ENCODE measurements around the gene ITGA3. TPM values are rescaled to one million over a fixed set of nuclear protein-coding genes. Genes with fewer than 3 reads are reported as not detected.
A peak's percentile ranks its signal among the peaks of the same experiment; 100 is the strongest.

Gene ITGA3
- polyA plus RNA-seq, 1 of the 3 experiments (the other 2 are of a cell fraction), result 766 TPM

GRCh38 chr17:50064253-50065001 is 8.5 kb downstream of the ITGA3 start:
- whole genome bisulfite sequencing (ENCODE audit: low lambda C conversion rate), result 24% methylated on average over 19 of the region's 20 CpGs
- TF ChIP-seq YY1 (IDR thresholded peaks at IDR 0.05; ENCODE audit: low read depth) (peak; percentile 44; the same call in 1 of the 2 replicates), EP300 (IDR thresholded peaks at IDR 0.05; ENCODE audit: borderline replicate concordance in 1 of 2, low read depth in 1 of 2, low read length in 1 of 2) (peak in 1 of 2 experiments; percentile 89; a peak in 2 of 4 replicates), NRF1 (IDR thresholded peaks at IDR 0.05; ENCODE audit: low read depth, low read length) (no peak), TEAD4 (IDR thresholded peaks at IDR 0.05; ENCODE audit: borderline replicate concordance, insufficient read depth) (peak; percentile 83), RCOR1 (IDR thresholded peaks at IDR 0.05; ENCODE audit: low read length) (no peak), RAD21 (IDR thresholded peaks at IDR 0.05; ENCODE audit: low read length) (no peak), FOXM1 (IDR thresholded peaks at IDR 0.05; ENCODE audit: low read depth) (peak; percentile 79; the same call in 1 of the 2 replicates), TAF1 (IDR thresholded peaks at IDR 0.05; ENCODE audit: borderline replicate concordance, low read depth, low read length) (peak; percentile 16; the same call in 1 of the 2 replicates), SMC3 (IDR thresholded peaks at IDR 0.05; ENCODE audit: low read depth, low read length) (no peak), FOSL2 (IDR thresholded peaks at IDR 0.05; ENCODE audit: borderline replicate concordance, low read depth) (peak; percentile 99), ELF1 (IDR thresholded peaks at IDR 0.05) (no peak; the same call in none of the 2 replicates), POLR2AphosphoS5 (IDR thresholded peaks at IDR 0.05; ENCODE audit: low read depth, low read length) (peak; percentile 62; the same call in 1 of the 2 replicates), MEF2A (IDR thresholded peaks at IDR 0.05; ENCODE audit: borderline replicate concordance, low read depth) (no peak), EZH2phosphoT487 (IDR thresholded peaks at IDR 0.05; ENCODE audit: borderline replicate concordance, low read depth) (no peak), PBX3 (IDR thresholded peaks at IDR 0.05) (peak; percentile 68), TCF12 (IDR thresholded peaks at IDR 0.05) (peak; percentile 92), RFX5 (IDR thresholded peaks at IDR 0.05; ENCODE audit: low read length) (no peak), MXI1 (IDR thresholded peaks at IDR 0.05; ENCODE audit: low read depth, low read length) (no peak), ZBTB33 (IDR thresholded peaks at IDR 0.05; ENCODE audit: borderline replicate concordance, low read depth) (0 out of 2 replicates have a peak, but pooled peaks have one; percentile 73), IRF3 (IDR thresholded peaks at IDR 0.05; ENCODE audit: low read depth, low read length) (no peak), RXRA (IDR thresholded peaks at IDR 0.05; ENCODE audit: borderline replicate concordance, low read depth) (peak; percentile 96), USF1 (IDR thresholded peaks at IDR 0.05; ENCODE audit: borderline replicate concordance, low read depth) (no peak; the same call in 1 of the 2 replicates), NFIC (IDR thresholded peaks at IDR 0.05; ENCODE audit: borderline replicate concordance) (peak; percentile 84), SIN3A (IDR thresholded peaks at IDR 0.05; ENCODE audit: borderline replicate concordance, low read depth, low read length) (0 out of 2 replicates have a peak, but pooled peaks have one; percentile 57)

More at GRCh38 chr17:50064253-50065001, 8.5 kb downstream of the ITGA3 start:
- Histone ChIP-seq H3F3A (replicated peaks; ENCODE audit: insufficient read depth) (peaks cover 78% of the 10 kb centered on the region), H3K9me2 (no peaks in the 10 kb centered on the region), H3K4me2 (peak overlapping the region; percentile 96), H3K36me3 (replicated peaks in 1 of 2; ENCODE audit: control insufficient read depth in 1 of 2, insufficient read depth in 2 of 2, low read length in 1 of 2) (peaks cover 19 to 51% of the 10 kb centered on the region in 2 experiments), H3K79me2 (ENCODE audit: insufficient read depth) (peaks cover 95% of the 10 kb centered on the region), H3K4me3 (ENCODE audit: low read depth in 2 of 2, low read length in 1 of 2) (no peak overlapping the region), H3K27me3 (ENCODE audit: insufficient read depth) (no peaks in the 10 kb centered on the region), H4K20me1 (ENCODE audit: insufficient read depth) (0 out of 2 replicates have a peak, but pooled peaks cover 12% of the 10 kb centered on the region), H3K27ac (ENCODE audit: low read depth in 2 of 2, low read length in 1 of 2) (peak overlapping the region; percentile 77 to 100), H3K9me3 (no peaks in the 10 kb centered on the region), H2AFZ (ENCODE audit: low read depth) (no peak overlapping the region), H3K9ac (peak overlapping the region; percentile 98), H3K4me1 (ENCODE audit: control insufficient read depth in 1 of 2, insufficient read depth in 2 of 2, low read depth in 1 of 2, low read length in 1 of 2) (peaks cover 44 to 64% of the 10 kb centered on the region in 2 experiments)
- peak; percentile 64 for DNase-seq
- CTCF ChIA-PET, result interaction anchor here (0.6 to 6.2 kb wide), 11 partner anchors 8 to 630 kb away, joined by 3 to 51 read pairs (median 3); partner anchors contain the start of gene ITGA3
- POLR2A ChIA-PET, result no interaction called here
